ENCODE data around the gene SLC35F3. TPM values are rescaled to one million over a fixed set of nuclear protein-coding genes. Genes with fewer than 3 reads are reported as not detected.

SLC35F3 gene
- total RNA-seq, 1 experiment from 2014 or later: 19.1 TPM

DNA sequence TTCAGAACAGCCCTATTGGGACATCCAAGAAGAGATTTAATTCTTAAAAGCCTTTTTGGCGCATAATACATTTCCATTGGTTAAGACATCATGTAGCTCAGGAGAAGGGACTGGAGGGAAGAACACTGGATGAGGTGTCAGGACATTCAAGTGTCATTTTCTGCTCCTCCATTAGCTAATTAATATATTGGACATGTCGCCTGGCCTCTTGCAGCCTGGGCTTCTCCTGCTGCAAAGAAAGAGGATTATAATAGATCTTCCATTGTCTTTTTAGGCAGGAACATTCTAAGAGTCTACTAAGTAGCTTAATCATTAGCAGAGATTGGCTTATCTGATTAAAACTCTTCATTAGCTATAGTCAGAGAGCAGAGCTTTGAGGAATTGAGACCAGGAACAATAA is 317.1 kb downstream of the SLC35F3 start:
- BruUV-seq (replicated peaks): no TSS peak
- intact Hi-C loops (cut with micrococcal nuclease; ENCODE audit: unreplicated experiment) (no loop called here), in situ Hi-C loops (cut with HindIII; ENCODE audit: low pct_unique_long_range_greater_than_20kb, low sequenced_read_pairs) (no loop called here)
- H3K9me3 ChIP-seq (ENCODE audit: control insufficient read depth, insufficient read depth, low read depth, low read length): no peaks in the 10 kb centered on the region
- ChIA-PET POLR2A (no interaction called here), CTCF (no interaction called here)
- no peaks in the 10 kb centered on the region for H3K36me3 ChIP-seq (ENCODE audit: control insufficient read depth, insufficient read depth, low read length)
- ATAC-seq: no peak
- TF ChIP-seq, protein P1, sequence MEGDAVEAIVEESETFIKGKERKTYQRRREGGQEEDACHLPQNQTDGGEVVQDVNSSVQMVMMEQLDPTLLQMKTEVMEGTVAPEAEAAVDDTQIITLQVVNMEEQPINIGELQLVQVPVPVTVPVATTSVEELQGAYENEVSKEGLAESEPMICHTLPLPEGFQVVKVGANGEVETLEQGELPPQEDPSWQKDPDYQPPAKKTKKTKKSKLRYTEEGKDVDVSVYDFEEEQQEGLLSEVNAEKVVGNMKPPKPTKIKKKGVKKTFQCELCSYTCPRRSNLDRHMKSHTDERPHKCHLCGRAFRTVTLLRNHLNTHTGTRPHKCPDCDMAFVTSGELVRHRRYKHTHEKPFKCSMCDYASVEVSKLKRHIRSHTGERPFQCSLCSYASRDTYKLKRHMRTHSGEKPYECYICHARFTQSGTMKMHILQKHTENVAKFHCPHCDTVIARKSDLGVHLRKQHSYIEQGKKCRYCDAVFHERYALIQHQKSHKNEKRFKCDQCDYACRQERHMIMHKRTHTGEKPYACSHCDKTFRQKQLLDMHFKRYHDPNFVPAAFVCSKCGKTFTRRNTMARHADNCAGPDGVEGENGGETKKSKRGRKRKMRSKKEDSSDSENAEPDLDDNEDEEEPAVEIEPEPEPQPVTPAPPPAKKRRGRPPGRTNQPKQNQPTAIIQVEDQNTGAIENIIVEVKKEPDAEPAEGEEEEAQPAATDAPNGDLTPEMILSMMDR (IDR thresholded peaks at IDR 0.05): no peak
- no peak for TF ChIP-seq POLR2AphosphoS5 (IDR thresholded peaks at IDR 0.05; ENCODE audit: low read depth, low read length)
- no peak for TF ChIP-seq SIN3A (IDR thresholded peaks at IDR 0.05; ENCODE audit: borderline replicate concordance, insufficient read depth, low read depth, low read length)
- TF ChIP-seq TCF7L2 (IDR thresholded peaks at IDR 0.05; ENCODE audit: low read depth, low read length): no peak
- TF ChIP-seq REST (IDR thresholded peaks at IDR 0.05; ENCODE audit: insufficient read depth in 1 of 2, low read depth in 2 of 2, low read length in 1 of 2): no peak
- H3K4me1 ChIP-seq (ENCODE audit: control insufficient read depth, insufficient read depth, low read length): no peaks in the 10 kb centered on the region
- H3K27ac ChIP-seq (ENCODE audit: low read length): no peak overlapping the region
- no peaks in the 10 kb centered on the region for H3K27me3 ChIP-seq (ENCODE audit: control insufficient read depth, insufficient read depth, low read length)
- no peak overlapping the region for H3K4me3 ChIP-seq (ENCODE audit: low read depth in 2 of 2, low read length in 2 of 2)
- DNase-seq (ENCODE audit: low read depth, low spot score): no peak

DNA sequence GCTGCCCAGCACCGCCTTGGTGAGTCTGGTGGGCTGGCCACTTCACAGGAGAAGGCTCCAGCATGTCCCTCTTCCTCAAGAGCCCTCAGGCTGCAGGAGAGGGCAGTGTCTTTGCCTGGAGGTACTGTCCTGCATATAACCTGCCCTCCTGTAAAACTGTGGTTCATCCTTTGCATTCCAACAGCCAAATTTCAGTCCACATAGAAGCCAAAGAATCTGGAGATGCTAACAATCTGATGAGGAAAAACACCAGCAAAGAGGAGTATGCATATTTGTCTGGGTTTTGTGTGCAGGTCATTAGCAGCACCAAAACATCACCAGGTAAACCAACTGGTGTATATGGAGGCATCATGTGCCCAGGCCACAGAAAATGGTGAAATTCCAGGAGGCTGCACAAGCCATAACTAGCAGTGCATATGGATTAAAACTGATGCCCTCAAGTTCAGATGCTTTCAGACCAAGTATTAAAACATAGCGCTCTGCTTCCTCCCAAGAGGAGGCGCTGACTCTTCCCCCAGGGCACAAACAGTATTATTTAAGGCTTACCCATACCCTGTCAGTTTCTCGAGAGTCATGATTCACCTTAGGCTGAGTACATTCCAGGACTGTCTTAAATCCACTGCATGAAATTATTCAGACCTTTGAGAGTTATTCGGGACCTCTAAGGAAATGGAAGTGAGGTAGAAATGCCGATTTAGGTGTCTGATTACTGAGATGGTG is 318.2 kb downstream of the SLC35F3 start:
- TF ChIP-seq SIN3A (IDR thresholded peaks at IDR 0.05; ENCODE audit: borderline replicate concordance, insufficient read depth, low read depth, low read length) (no peak), REST (IDR thresholded peaks at IDR 0.05; ENCODE audit: insufficient read depth in 1 of 2, low read depth in 2 of 2, low read length in 1 of 2) (no peak), TCF7L2 (IDR thresholded peaks at IDR 0.05; ENCODE audit: low read depth, low read length) (no peak), POLR2AphosphoS5 (IDR thresholded peaks at IDR 0.05; ENCODE audit: low read depth, low read length) (no peak)
- TF ChIP-seq, protein P1 (IDR thresholded peaks at IDR 0.05): no peak
- intact Hi-C loops (cut with micrococcal nuclease; ENCODE audit: unreplicated experiment) (no loop called here), in situ Hi-C loops (cut with HindIII; ENCODE audit: low pct_unique_long_range_greater_than_20kb, low sequenced_read_pairs) (no loop called here)
- DNase-seq (ENCODE audit: low read depth, low spot score): no peak
- Histone ChIP-seq H3K4me3 (ENCODE audit: low read depth in 2 of 2, low read length in 2 of 2) (no peak overlapping the region), H3K27me3 (ENCODE audit: control insufficient read depth, insufficient read depth, low read length) (no peaks in the 10 kb centered on the region), H3K9me3 (ENCODE audit: control insufficient read depth, insufficient read depth, low read depth, low read length) (no peaks in the 10 kb centered on the region), H3K36me3 (ENCODE audit: control insufficient read depth, insufficient read depth, low read length) (no peaks in the 10 kb centered on the region), H3K27ac (ENCODE audit: low read length) (no peak overlapping the region), H3K4me1 (ENCODE audit: control insufficient read depth, insufficient read depth, low read length) (no peaks in the 10 kb centered on the region)
- CTCF ChIA-PET: interaction anchor here (0.6 kb wide), 1 partner anchor 198 kb away, joined by 4 read pairs; no protein-coding TSS in a partner anchor
- POLR2A ChIA-PET: no interaction called here
- no TSS peak for BruUV-seq (replicated peaks)
- no peak for ATAC-seq
